Measurements from ENCODE around the gene TPI1. TPM values are rescaled to one million over a fixed set of nuclear protein-coding genes. Genes with fewer than 3 reads are reported as not detected.

Gene TPI1
- total RNA-seq, 1 experiment from 2014 or later = 1,177 TPM

- H2AFZ ChIP-seq (ENCODE audit: low read length) = no peak overlapping the region
- H3K79me1 ChIP-seq (ENCODE audit: insufficient read depth, low read depth, low read length, poor library complexity, severe bottlenecking) = no peaks in the 10 kb centered on the region
- H3K9ac ChIP-seq (ENCODE audit: extremely low read depth, insufficient read length, low read length) = no peak overlapping the region
- peak overlapping the region in 2 of 3 experiments; percentile 85 to 92; a peak in 5 of 7 replicates for H3K27ac Mint-ChIP-seq
- H3K79me2 ChIP-seq (ENCODE audit: insufficient read depth, low read length) = no peaks in the 10 kb centered on the region
- no peak overlapping the region for H2BK12ac ChIP-seq (ENCODE audit: insufficient read length, low read depth, low read length)
- no CpG with 5 or more reads among the region's 16 CpGs for WGBS (ENCODE audit: extremely low coverage, insufficient read length, low lambda C conversion rate)
- no peak overlapping the region for H4K8ac ChIP-seq (replicated peaks; ENCODE audit: insufficient read length, low read depth, low read length)
- H3K23me2 ChIP-seq (ENCODE audit: insufficient read length, low read depth, low read length, poor library complexity, severe bottlenecking) = no peaks in the 10 kb centered on the region
- no peak overlapping the region for H3K4me2 ChIP-seq (ENCODE audit: insufficient read depth, insufficient read length, low read length)
- no peaks in the 10 kb centered on the region; a peak in 1 of 5 replicates for H3K9me3 Mint-ChIP-seq
- peak; percentile 83 for DNase-seq
- H3K36me3 Mint-ChIP-seq (ENCODE audit: insufficient read depth in 1 of 3, low read depth in 3 of 3) = peaks cover 31 to 76% (median 68%) of the 10 kb centered on the region in 3 experiments
- no peak overlapping the region for H3K4ac ChIP-seq (ENCODE audit: low read depth, low read length)
- H3K4me1 ChIP-seq (ENCODE audit: insufficient read depth, low read length) = no peaks in the 10 kb centered on the region
- no peak overlapping the region for H2BK15ac ChIP-seq (ENCODE audit: low read depth, low read length)
- H2BK120ac ChIP-seq (ENCODE audit: low read depth, low read length, poor library complexity, severe bottlenecking) = no peak overlapping the region
- no peaks in the 10 kb centered on the region for H3K27me3 ChIP-seq (ENCODE audit: insufficient read depth, low read length)
- no peak overlapping the region for H2AK5ac ChIP-seq (ENCODE audit: insufficient read length, low read length)
- no peak overlapping the region for H4K5ac ChIP-seq (ENCODE audit: insufficient read length, low read depth, low read length)
- no peak overlapping the region for H3K23ac ChIP-seq (ENCODE audit: insufficient read length, low read depth, low read length)
- no peak overlapping the region; a peak in 2 of 5 replicates for H3K4me3 Mint-ChIP-seq
- H3K14ac ChIP-seq (ENCODE audit: insufficient read depth, low read length) = no peak overlapping the region
- no peaks in the 10 kb centered on the region for H3K27me3 Mint-ChIP-seq (ENCODE audit: low read depth)
- TF ChIP-seq CTCF (conservative IDR thresholded peaks at IDR 0.05) = peak; percentile 32; the same call in 2 of the 3 replicates
- H3K56ac ChIP-seq (ENCODE audit: insufficient read length, low read depth, low read length) = no peak overlapping the region
- no peak overlapping the region for H2BK5ac ChIP-seq (ENCODE audit: insufficient read length, low read length)
- H3K9me3 ChIP-seq (ENCODE audit: control insufficient read depth, low read depth, low read length) = no peaks in the 10 kb centered on the region
- H3K18ac ChIP-seq (ENCODE audit: insufficient read length, low read depth, low read length) = no peak overlapping the region
- H4K91ac ChIP-seq (ENCODE audit: insufficient read length, low read depth, low read length) = no peak overlapping the region
- no peak overlapping the region for H2BK20ac ChIP-seq (ENCODE audit: low read depth, low read length, poor library complexity, severe bottlenecking)
- H3K4me1 Mint-ChIP-seq = peaks cover 4 to 21% of the 10 kb centered on the region in 2 experiments; a peak in 3 of 4 replicates
- H4K20me1 ChIP-seq (ENCODE audit: control insufficient read depth, insufficient read depth, insufficient read length) = no peaks in the 10 kb centered on the region
- H3K27ac ChIP-seq (ENCODE audit: insufficient read length, low read depth, low read length) = no peak overlapping the region
- no peak overlapping the region for H3T11ph ChIP-seq (ENCODE audit: low read length)
Observed at GRCh38 chr12:6843118-6843902, 24.0 kb upstream of the TPI1 start.
